A673 (cell line): Measurements from ENCODE around the gene FAH.

ENCODE experiments used
- EZH2 ChIP-seq: fragments of 200-600 bp; sonication (generic); IDR thresholded peaks from 2 replicates; pipeline ENCODE4 v1.6.1; 2017; ENCODE audit warnings: borderline replicate concordance, low read depth, mild to moderate bottlenecking, mixed read lengths, antibody characterized with exemption, low read length; ENCODE audit not compliant: poor library complexity, severe bottlenecking
- TF ChIP-seq, protein P1 (sequence below): fragments of 300-800, 200-600 bp; sonication (generic); conservative IDR thresholded peaks from 2 replicates; pipeline ENCODE4 v1.5.1; 2017; ENCODE audit warnings: low read depth, mild to moderate bottlenecking, antibody characterized with exemption, low read length, moderate library complexity, mixed read lengths

- TF ChIP-seq, protein P1, sequence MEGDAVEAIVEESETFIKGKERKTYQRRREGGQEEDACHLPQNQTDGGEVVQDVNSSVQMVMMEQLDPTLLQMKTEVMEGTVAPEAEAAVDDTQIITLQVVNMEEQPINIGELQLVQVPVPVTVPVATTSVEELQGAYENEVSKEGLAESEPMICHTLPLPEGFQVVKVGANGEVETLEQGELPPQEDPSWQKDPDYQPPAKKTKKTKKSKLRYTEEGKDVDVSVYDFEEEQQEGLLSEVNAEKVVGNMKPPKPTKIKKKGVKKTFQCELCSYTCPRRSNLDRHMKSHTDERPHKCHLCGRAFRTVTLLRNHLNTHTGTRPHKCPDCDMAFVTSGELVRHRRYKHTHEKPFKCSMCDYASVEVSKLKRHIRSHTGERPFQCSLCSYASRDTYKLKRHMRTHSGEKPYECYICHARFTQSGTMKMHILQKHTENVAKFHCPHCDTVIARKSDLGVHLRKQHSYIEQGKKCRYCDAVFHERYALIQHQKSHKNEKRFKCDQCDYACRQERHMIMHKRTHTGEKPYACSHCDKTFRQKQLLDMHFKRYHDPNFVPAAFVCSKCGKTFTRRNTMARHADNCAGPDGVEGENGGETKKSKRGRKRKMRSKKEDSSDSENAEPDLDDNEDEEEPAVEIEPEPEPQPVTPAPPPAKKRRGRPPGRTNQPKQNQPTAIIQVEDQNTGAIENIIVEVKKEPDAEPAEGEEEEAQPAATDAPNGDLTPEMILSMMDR = no peak
- TF ChIP-seq EZH2 = no peak
These were observed 8.7 kb downstream of the FAH start for GRCh38 chr15:80161468-80162016.
